ENCODE measurements around the gene UFD1. TPM values are rescaled to one million over a fixed set of nuclear protein-coding genes. Genes with fewer than 3 reads are reported as not detected.

Gene UFD1
- total RNA-seq, 1 experiment from 2014 or later, result 146 TPM

GRCh38 chr22:19516378-19517170, 37.6 kb upstream of the UFD1 start:
- DNase-seq (ENCODE audit: low spot score), result no peak

DNA sequence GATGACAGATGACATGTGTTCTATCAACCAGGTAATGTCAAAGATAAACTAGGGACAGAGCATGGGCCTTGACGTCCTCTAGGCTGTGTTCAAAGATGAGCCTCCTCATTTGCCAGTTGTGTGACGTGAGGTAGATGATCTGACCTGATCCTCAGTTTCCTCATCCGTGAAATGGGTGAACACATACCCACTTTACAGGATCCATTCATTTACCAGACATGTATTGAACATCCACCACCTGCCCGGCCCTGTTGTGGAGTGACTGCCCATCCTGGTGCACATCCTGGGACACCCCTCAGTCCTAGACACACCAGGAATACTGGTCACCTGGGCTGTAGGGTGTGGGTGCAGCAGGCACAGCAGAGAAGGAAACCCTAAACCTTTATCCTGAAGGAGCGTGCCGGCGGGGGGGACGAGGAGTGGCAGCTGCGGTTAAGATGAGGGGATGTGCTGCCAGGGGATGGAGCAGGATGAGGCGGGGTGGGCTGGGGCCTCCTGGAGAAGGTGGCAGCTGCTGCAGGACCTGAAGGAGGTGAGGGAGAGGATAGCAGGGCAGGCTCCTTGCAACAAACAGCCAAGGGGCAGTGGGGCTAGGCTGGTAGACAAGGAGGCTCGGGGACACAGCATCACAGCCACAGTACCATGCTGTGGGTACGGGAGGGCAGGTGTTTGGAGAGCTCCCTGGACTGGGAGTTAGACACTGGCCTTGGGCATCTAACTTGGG, 36.8 kb upstream of the UFD1 start:
- DNase-seq (ENCODE audit: low spot score), result no peak

DNA sequence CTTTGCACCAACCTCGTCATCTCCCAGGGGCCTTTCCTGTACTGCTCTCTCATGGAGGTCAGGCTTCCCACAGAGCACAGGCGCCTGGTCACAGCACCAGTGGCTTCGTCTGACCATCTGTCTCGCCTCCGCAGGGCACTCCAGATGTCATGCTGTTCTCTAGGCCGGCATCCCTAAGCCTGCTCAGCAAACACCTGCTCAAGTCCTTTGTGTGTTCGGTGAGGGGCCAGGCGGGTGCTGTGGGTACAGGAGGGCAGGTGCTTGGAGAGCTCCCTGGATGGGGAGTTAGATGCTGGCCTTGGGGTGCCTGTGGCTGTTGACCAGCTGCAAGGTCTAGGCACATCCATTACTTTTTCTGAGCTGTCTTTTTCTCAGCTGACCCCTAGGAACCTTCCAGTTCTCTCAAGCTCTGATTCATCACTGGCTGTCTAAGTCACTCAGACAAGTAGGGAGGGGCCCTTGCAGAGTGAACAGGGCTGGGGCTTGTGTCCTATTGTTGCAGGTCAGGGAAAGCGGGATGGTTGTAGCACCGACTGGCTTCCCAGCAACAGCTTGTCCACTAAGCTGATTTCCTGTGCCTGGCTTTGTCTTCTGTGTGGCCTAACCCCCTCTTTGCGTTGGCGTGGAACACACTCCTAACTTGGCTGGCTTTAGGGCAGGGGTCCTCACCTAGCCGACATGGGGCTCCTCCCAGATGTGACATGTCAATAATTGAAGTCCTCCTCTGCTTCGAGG, 36.0 kb upstream of the UFD1 start:
- DNase-seq (ENCODE audit: low spot score), result no peak

- DNase-seq (ENCODE audit: low spot score), result no peak
These were observed 34.8 kb upstream of the UFD1 start for GRCh38 chr22:19513823-19514222.

DNA sequence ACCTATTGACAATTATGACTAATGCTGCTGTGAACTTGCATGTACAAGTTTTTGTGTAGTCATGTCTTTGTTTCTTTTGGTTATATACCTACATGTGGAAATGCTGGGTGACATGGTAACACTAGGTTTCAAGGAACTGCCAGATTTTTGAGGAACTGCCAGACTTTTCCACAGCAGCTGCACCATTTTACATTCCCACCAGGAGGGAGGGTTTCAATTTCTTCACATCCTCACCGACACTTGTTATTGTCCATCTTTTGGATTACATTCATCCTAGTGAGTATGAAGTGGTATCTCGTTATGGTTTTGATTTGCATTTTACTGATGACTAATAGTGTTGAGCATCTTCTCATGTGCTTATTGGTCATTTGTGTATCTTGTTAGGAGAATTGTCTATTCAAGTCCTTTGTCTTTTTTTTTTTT, 31.9 kb upstream of the UFD1 start:
- no peak for DNase-seq (ENCODE audit: low spot score)

GRCh38 chr22:19509923-19510322, 30.9 kb upstream of the UFD1 start:
- no peak for DNase-seq (ENCODE audit: low spot score)

GRCh38 chr22:19509191-19509590, 30.2 kb upstream of the UFD1 start:
- DNase-seq (ENCODE audit: low spot score), result no peak

DNA sequence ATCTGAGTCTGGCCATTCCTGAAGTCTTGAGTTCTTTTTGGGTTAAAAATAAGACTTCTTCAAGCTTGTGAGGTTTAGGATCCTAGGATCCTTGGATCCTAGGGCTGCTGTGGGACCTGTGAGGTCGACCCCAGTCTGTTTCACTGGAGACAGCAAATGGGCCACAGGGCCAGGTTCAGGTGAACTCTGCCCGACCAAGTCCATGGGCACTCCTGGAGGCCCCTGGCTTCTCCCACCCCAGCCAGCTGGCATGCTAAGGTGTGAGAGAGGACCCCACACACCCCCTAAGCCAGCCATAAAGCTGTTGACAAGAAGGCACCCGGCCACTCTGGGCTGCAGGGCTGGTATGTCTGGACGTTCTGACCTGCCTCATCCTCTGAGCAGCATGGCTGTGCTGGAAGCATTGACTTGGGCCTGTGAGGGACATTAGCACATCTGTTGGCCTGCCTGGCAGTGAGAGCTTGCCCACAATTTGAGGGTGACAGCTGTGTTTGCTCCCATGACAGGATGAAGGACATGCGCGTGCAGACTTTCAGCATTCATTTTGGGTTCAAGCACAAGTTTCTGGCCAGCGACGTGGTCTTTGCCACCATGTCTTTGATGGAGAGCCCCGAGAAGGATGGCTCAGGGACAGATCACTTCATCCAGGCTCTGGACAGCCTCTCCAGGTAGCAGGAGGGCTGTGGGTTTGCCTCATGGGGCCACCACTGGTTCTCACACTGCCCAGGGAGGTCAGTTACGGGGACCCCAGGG, 29.2 kb upstream of the UFD1 start:
- no peak for DNase-seq (ENCODE audit: low spot score)

- DNase-seq (ENCODE audit: low spot score), result no peak
These were observed 28.5 kb upstream of the UFD1 start for GRCh38 chr22:19507534-19507861.

DNA sequence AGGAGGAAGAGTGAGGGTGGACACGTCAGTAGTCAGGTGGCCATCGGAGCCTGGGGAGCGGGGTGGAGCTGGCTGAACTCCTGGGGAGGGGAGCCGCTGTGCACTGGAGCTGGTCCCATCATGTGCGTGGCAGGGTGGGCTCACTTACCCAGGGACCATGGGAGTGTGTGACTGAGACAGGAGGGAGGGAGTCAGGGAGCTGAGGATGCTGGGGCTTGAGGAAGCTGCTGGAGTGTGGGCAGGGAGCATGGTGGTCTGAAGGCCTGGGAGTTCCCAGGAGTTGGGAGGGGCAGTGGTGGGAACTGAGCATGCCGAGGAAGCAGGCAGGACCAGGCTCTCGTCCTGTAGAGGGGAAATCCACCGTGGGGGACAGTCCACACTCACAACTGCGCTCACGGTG, 27.2 kb upstream of the UFD1 start:
- DNase-seq (ENCODE audit: low spot score), result no peak

- DNase-seq (ENCODE audit: low spot score), result no peak
These were observed 26.7 kb upstream of the UFD1 start for GRCh38 chr22:19505735-19506126.

DNA sequence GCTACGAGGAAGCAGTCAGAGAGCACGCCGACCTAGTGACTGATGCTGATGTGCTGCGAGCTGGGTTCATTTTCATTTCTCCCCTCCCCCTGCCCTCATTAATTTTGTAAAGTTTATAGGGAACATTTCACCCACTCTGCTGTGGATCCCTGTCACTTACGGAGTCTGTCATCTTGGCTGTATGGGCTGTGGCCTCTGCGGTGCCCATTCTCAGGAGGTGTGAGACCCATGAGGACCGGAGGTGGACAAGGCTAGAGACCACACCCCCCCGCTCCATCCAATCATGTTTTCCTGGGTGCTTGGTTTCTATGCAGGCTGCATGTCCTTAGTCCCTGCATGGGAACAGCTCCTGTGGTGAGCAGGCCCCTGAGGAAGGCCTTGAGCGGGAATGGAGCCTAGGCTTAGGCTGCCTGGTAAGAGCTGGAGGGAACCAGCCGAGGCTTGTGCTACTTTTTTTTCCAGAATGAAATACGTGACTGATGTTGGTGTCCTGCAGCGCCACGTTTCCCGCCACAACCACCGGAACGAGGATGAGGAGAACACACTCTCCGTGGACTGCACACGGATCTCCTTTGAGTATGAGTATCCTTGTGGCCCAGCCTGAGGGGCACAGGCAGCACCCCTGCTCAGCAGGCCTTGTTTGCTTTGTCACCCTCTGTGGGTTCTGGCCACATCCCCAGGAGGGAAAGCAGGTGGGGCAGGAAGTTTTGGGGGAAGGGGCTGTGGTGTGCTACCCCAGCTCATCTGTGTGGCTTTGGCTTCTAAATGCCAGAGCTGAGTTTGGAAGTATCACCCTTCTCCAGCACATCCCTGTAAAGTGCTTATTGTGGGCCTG, 26.1 kb upstream of the UFD1 start:
- no peak for DNase-seq (ENCODE audit: low spot score)

DNA sequence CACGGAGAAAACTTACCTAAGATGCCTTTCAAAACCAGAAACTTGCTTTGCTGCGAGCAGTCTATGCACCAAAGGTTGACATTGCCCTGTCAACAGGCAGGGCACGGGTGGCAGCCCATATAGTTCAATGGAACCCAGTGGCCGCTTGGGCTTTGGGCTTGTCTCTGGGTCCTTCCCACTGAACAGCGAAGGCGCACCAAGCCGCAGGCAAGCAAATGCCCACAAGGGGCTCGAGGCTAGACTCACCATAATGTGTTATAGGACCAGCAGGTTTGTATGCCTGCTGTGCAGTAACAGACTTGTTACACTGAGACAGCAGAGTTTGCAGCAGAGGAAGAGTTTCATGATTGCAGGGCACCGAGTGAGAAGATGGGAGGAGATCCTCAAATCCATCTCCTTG, 24.9 kb upstream of the UFD1 start:
- peak; percentile 16 for DNase-seq (ENCODE audit: low spot score)

GRCh38 chr22:19503367-19503766, 24.4 kb upstream of the UFD1 start:
- no peak for DNase-seq (ENCODE audit: low spot score)

DNA sequence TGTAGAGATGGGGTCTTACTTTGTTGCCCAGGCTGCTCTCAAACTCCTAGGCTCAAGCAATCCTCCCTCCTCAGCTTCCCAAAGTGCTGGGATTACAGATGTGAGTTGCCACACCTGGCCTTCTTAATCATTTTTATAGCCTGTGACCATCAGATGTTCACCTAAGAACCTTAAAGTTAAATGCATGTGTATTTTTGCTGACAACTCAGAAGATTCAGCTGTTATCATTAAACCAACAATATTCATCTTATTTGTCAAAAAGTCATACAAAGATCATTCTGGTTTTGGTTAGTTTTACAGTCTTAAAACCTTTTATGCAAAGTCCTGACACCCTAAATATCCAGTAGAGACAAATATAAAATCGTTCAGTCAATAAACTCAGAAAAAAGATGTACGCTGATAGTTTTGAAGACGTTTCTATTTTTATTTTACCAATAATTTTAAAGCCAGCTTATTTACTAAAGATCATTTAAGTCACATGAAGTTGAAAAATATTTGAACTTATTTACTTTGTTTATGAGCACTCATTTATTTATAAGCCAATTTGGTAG, 23.0 kb upstream of the UFD1 start:
- no peak for DNase-seq (ENCODE audit: low spot score)

- no peak for DNase-seq (ENCODE audit: low spot score)
These were observed 20.9 kb upstream of the UFD1 start for GRCh38 chr22:19499880-19500242.

- no peak for DNase-seq (ENCODE audit: low spot score)
These were observed 20.4 kb upstream of the UFD1 start for GRCh38 chr22:19499236-19499879.

- DNase-seq (ENCODE audit: low spot score), result no peak
These were observed 19.8 kb upstream of the UFD1 start for GRCh38 chr22:19498866-19499190.

DNA sequence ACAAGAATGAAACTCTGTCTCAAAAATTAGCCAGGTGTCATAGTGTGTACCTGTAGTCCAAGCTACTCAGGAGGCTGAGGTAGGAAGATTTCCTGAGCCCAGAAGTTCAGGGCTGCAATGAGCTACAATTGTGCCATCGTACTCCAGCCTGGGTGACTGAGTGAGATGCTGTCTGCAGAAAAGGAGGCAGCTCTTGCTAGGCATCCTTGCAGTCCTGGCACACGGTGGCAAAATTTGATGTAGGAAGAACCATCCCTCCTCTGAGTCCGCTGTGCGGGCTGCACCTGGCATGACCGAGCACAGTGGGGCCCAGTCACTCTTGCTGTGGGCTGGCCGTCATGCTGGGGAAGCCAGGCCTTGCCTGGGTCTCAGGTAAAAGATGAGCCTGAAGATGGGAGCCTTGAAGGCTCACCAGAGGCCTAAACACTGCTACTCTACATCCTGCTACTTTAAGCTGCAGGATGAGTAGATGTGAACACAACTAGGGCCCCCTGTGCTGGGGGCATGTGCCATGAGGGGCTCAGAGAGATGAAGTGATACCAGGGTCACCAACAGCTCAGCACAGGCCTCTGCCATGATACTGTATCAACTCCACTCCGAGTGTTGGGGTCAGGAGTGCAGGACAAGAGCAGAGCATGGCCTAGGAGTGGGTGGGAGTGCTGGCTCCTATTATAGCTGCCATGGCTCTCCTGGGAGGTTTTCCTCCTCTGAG, 19.3 kb upstream of the UFD1 start:
- no peak for DNase-seq (ENCODE audit: low spot score)

DNA sequence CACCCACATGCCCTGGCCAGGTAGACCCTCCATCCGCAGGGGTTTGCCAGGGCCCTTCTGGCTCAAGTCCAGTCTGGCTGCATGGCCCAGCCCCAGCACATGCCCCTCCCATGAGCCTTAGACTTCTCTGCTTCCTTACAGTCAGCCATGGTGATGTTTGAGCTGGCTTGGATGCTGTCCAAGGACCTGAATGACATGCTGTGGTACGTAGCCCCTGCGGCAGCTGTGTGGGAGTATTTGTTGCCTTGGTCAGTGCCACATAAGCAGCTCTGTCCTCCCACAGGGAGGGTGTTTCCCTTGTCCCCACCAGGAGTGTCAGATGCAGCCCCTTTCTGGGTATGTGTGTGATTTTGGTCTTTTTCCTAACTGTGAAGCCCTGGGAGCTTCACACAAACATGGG, 18.3 kb upstream of the UFD1 start:
- no peak for DNase-seq (ENCODE audit: low spot score)

All from HT-29 (cell line).